CD4-positive, alpha-beta T cell treated with Interleukin-4 for 4 hours (primary cell): ENCODE data around the gene CYP1B1.
"Not testable (repeated sequence)": the region's sequence is repeated elsewhere in the genome, so short reads cannot be mapped to it uniquely, and the experiment has no call there.

Experiments
- DNase-seq: peaks from one replicate; pipeline ENCODE4 v3.0.0-alpha.2; 2020

CYP1B1 gene

GRCh38 chr2:38075507-38076151 is at the start of gene CYP1B1:
TSS of gene CYP1B1 (minus strand) at chr2:38076151. CDS start at chr2:38075388, 763 bp downstream.
- DNase-seq: no peak

GRCh38 chr2:38125007-38125406 is 49.1 kb upstream of the CYP1B1 start:
- DNase-seq: no peak

GRCh38 chr2:38123911-38124310 is 48.0 kb upstream of the CYP1B1 start:
- DNase-seq: no peak

GRCh38 chr2:38122344-38122743 is 46.4 kb upstream of the CYP1B1 start:
- no peak for DNase-seq

- DNase-seq: no peak
Observed at GRCh38 chr2:38121481-38121880, 45.5 kb upstream of the CYP1B1 start.

- no peak for DNase-seq
Observed at GRCh38 chr2:38120829-38121228, 44.9 kb upstream of the CYP1B1 start.

GRCh38 chr2:38120264-38120592 is 44.3 kb upstream of the CYP1B1 start:
- no peak for DNase-seq

- no peak for DNase-seq
Observed at GRCh38 chr2:38116762-38117161, 40.8 kb upstream of the CYP1B1 start.

GRCh38 chr2:38115216-38116032 is 39.5 kb upstream of the CYP1B1 start:
- DNase-seq: peak; percentile 45

DNA sequence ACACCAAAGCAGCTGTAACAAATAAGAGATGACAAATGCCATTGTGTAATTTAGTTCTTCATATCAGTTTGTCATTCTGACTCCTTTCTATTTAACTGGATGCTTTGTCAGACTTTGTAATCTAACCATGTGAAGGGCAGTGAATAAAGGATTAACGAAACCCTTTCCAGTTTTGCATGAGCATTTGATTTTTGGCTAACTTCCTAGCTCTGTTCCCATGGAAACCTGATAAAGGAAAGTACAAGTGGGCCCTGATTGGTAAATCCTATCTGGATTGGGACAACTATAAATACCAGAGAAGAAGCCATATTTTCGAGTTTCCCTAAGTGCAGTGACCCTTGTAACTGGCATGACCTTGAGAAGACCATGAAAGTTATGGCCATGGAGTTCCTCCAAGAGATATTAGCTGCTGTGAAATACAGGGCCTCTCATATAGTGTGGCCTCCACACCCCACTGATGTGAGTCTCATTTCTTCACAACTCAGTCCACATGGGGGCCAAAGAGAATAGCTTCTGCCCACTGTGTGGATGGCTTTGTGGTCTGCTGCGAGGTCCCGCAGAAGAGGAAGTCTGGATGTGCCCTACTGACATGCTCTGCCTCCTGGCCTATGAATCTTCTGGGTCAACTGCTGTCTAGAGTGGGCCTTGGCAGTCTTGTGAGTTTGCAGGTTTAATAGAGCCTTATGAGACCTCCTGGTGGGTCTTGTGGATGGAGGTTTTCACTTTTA is 38.2 kb upstream of the CYP1B1 start:
- no peak for DNase-seq

- no peak for DNase-seq
Observed at GRCh38 chr2:38113051-38113450, 37.1 kb upstream of the CYP1B1 start.

GRCh38 chr2:38111350-38111749 is 35.4 kb upstream of the CYP1B1 start:
- DNase-seq: not testable (repeated sequence)

DNA sequence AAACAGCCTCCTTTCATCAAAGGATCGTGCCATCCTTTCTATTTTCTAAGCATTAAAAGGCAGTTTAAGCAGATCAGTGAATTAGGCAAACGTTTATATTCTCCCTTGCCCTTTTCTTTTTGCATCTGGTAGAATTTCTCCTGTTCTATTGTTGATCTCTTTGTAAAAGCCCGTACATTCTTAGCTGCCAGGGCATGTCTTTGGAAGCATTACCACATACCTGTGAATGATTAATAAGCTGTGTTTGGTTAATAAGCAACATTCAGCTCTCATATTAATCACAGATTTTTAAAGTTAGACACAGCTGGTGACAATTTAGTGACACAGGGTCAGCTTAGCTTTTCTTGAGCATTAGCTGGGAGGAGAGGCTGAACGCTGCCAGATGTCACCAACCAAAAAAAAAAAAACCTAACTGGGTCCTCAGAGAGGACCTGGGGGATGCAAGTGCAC is 33.8 kb upstream of the CYP1B1 start:
- DNase-seq: no peak

DNA sequence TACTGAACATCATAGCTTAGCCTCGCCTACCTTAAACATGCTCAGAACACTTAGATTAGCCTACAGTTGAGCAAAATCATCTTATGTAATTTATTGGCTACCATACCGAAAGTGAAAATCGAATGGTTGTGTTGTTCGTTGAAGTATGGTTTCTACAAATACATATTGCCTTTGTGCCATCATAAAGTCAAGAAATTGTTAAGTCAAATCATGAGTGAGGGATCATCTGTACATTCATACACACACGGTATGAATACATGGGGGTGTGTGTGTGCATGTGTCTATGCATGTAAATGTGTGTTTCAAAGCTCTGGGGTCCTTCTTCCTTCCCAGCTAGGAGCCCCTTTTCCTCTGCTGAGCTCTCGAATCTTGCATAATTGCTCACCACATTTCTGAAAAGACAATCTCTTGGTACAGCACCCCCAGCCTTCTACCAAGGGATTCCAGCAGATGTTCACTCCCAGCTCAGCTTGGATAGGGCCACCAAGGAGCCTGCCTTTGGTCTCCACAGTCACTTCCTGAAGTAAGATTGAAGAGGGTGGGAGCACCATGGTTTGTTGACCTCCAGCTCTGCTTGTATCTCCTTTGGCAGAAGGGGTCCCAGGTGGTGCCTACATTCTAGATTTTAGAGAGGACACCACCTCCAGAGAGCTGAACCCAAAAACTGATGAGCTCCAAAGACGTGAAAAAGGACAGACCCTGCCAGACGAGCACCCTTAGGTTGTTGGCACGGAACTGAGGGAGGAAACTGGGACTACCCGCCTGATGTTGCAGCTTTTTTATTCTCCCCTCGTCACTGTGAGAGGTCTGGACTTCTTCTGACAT is 33.2 kb upstream of the CYP1B1 start:
- no peak for DNase-seq

- no peak for DNase-seq
Observed at GRCh38 chr2:38107738-38108410, 31.9 kb upstream of the CYP1B1 start.

DNA sequence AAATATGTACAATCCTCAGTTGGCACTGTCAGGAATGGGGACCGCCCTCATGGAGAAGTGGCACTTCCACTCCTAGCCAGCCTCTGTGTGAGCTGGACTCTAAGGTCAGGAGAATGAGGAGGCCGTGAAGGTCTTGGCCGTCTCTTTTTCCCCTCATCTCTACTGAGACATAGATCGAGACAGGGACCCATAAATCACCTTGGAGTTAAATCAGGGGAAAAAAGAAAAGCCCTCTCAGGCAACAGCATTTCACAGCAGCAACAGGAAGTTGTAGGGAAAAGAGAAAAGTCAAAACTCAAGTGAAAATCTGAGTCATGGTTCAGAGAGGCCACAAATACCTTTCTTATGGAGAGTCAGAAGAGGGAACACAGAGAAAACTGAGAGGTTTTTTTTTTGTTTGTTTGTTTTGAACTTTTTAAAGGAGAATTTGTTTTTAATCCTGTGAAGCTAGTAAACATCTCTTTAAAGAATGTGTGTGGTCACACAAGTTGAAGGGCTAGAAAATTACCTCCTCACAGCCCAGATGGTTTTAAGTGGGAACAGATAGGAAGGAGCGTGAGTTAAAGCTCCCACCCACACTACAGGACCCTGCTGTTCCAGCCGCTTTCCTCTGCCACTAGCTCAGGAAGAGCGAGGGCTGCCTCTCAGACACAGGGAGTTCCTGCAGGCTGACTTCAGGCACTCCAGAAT is 30.6 kb upstream of the CYP1B1 start:
- DNase-seq: no peak

DNA sequence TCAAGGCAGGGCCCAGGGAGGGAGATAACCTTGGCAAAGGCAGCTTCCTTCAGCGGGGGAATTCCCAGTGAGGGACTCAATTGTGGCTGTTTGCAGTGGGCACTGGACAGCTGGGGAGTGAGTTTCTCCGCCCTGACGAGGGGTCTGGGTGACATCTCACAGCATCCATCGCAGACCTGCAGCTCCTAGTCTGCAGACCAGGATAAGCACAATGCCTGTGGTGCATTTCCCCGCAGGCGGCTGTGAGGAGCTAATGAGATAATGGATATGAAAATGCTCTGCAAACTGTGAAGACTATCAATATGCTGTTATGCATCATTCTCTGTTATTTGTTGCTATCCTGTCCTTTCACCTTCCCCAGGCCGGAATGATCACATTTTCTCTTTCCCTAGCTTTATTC is 30.0 kb upstream of the CYP1B1 start:
- no peak for DNase-seq

GRCh38 chr2:38104598-38104997 is 28.6 kb upstream of the CYP1B1 start:
- DNase-seq: no peak

DNA sequence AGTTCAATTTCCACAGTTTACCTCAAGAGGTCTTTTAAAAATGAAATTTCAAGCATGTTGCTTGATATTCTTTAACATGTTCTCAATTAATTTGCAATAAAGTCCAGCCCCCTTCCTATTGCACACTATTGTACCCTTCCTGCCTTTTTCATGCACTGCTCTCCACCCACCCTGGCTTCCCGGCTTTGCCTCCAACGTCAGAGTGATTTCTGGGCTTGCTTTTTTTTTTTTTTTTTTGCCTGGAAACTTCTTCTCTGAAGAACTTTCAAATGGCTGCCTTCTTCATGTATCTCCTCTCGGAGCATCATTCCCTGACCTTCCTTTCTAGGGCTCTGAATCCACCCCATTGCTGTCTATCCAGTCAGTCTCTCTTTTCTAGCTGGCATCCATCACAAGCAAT is 24.4 kb upstream of the CYP1B1 start:
- no peak for DNase-seq

- no peak for DNase-seq
Observed at GRCh38 chr2:38099099-38100028, 23.4 kb upstream of the CYP1B1 start.
